Epithelial cell of prostate (primary cell): ENCODE results near the gene GPR61.

Experiments used
- DNase-seq: peaks from one replicate; pipeline ENCODE4 v3.0.0-alpha.2; 2011; ENCODE audit warnings: low read depth, low spot score
- H3K27ac ChIP-seq: fragments of 450-650 bp; 2 replicates; pipeline ENCODE4 v1.5.1; 2017; ENCODE audit warnings: mild to moderate bottlenecking

The GPR61 gene, protein sequence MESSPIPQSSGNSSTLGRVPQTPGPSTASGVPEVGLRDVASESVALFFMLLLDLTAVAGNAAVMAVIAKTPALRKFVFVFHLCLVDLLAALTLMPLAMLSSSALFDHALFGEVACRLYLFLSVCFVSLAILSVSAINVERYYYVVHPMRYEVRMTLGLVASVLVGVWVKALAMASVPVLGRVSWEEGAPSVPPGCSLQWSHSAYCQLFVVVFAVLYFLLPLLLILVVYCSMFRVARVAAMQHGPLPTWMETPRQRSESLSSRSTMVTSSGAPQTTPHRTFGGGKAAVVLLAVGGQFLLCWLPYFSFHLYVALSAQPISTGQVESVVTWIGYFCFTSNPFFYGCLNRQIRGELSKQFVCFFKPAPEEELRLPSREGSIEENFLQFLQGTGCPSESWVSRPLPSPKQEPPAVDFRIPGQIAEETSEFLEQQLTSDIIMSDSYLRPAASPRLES

DNA sequence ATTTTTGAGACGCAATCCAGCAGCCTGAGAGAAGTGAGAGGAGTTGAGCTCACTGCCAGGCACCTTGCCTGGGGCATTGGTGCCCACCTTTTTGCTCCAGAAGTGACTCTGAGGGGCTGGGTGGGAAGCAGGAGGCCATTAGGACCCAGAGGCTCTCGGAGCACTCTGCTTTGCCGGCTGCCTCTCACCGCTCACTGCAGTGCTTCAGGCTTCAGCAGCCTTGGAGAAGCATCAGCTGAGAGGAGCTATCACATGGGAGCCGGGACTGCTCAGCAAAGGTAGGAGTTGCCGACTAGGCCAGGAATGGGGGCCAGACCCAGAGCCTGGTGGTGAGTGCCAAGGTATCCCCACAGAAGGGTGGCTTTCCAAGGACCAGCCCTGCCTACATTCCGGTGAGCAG is at the start of gene GPR61:
TSS of gene GPR61 (plus strand) at position 197 of the 400 bp plus-strand sequence. CDS start 3,151 bp downstream, outside the sequence.
- no peak within 1 kb of the TSS for H3K27ac ChIP-seq
- no peak for DNase-seq

DNA sequence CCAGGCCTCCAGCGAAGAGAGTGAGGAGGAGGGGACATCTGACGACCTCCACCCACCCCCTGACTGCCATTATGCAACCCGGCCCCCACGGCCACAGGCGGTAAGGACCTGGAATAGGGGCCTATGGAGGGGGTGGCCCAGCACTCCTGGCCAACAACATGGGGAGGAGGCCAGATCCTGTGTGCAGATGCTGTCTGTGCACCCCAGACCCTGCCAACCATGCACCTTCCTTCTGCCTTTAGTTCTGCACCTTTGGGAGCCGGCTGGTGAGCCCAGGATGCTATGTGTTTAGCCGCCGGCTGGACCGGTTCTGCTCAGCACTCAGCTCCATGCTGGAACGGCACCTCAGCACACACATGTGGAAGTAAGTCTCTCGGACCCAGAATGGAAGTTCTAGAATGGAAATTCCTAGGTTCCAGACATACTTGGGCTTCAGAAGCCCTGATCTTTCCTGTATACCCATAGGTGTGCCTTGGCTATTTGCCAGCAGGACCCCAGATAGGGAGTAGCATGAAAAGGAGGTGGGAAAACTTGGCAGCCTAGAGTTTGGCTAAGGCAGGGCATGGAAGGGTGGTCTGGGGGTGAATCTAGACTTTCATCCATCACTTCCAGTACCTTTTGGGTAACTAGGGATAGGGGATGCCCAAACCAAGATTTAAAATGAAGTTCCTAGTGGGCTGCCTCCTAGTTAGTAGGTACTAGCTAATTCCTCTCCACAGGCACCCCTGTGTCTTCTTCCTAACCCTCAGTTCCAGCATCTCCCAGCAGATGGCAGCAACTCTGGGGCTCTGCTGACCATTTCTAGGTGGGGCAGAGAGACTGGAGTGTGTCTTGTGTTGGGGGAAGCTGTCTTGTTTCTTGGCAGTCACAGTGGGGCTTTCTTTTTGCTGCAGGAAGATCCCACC is 49.4 kb upstream of the GPR61 start:
- no peak overlapping the region for H3K27ac ChIP-seq
- DNase-seq = no peak

DNA sequence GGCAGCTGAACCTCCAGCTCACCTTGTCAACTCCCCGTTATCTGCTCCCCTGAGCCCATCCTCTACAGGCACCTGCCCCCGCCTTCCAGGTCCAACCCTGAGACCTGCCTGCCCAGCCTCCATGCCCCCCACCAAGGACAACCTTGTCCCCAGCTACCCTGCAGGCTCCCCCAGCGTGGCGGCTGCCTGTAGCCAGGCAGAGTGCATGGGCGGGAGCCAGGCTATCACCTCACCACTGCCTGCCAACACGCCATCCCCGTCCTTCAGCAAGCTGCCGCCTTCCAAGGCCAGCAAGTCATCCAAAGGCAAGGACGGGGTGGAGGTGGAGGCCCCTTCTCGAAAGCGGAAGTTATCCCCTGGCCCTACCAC is 48.8 kb upstream of the GPR61 start:
- no peak for DNase-seq
- H3K27ac ChIP-seq = no peak overlapping the region

DNA sequence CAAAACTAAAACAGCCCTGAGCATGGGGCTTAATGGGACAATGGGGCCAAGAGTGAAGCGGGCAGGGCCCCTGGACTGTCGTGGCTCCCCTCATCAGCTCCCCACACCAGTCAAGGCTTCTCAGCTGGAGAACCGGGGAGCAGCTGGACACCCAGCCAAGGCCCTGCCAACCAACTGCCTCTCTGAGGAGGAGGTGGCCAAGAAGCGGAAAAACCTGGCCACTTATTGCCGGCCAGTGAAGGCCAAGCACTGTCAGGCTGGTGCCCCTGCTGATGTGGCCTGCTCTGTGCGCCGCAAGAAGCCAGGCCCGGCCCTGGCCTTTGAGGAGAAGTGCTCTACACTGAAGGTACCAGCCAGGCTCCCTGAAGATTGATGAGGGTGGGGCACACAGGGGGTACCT is 48.3 kb upstream of the GPR61 start:
- H3K27ac ChIP-seq = no peak overlapping the region
- DNase-seq = no peak

DNA sequence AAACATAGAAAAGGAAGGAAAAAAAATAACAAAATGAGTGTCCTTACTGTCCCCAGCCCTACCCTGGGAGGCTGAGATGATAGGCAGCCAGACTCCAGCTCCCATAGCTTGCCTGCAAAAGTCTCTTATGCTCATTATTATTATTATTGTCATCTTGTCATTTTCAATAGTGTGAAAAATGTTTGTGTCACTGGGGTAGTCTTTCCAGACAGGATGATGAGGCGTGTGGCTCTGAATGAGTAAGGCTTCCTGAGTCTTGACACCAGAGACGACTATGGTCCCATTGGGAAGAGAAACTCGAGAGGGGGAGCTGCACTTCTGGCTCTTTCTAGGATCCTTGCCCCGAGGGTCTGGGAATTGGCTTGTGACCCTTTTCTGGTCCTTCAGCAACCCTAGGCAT is 46.9 kb upstream of the GPR61 start:
- DNase-seq = no peak

DNA sequence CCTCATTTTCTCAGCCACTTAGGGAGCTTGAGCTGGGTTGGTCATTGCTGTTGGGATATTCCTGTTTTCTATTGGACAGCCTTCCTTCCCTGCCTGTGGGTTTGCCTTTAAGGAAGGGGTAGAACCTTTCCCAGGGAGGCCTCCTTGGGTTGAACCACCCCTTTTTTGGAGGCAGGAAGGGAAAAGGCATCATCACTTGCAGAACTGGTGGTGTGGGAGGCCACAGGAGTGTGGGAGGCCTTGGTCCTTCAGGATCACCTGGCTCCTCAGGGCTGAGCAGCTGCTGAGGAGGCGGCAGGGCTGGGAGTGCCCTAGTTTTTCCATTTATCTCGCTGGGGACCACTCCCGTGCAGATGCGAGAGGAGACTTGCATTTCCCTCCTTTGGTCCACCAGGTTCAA is 46.4 kb upstream of the GPR61 start:
- no peak for DNase-seq
- H3K27ac ChIP-seq = no peak overlapping the region

More for the DNA sequence above, 46.9 kb upstream of the GPR61 start:
- H3K27ac ChIP-seq = no peak overlapping the region

DNA sequence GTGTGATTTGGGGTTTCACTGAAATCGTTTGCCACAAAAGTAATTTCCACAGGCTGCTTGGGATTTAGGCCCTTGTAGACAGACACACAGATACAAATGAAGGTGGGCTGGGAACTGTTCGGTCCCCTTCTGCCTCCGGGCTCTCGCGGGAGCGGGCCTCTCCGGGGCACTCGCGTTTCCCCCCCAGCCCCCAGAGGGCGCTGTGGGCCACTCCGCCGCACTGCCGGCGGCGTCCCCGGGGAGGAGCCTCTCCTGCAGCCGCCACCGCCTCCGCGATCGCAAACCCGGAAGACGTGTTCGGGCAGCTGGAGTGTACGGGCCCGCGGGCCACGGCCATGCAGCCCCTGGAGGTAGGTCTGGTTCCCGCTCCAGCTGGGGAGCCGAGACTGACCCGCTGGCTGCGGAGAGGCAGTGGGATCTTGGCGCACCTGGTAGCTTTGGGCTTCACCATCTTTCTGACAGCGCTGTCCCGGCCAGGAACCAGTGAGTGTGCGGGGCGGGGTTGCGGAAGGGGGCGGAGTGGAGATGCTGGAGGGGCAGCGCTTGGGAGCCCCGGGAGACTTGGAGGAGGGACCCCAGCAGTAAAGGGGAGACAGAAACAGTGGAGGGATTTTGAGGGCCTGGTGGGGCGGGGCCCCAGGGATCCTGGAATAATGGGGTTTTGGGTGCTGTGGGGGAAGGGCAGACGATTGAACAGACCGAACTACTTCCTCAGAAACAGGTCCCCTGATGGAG is 45.7 kb upstream of the GPR61 start, which contains the start of gene CYB561D1:
TSS of gene CYB561D1 (plus strand) at position 290 of the 735 bp plus-strand sequence. CDS start at position 336, 46 bp downstream.
- peak within 1 kb of the TSS; percentile 50 for H3K27ac ChIP-seq
- DNase-seq = no peak

DNA sequence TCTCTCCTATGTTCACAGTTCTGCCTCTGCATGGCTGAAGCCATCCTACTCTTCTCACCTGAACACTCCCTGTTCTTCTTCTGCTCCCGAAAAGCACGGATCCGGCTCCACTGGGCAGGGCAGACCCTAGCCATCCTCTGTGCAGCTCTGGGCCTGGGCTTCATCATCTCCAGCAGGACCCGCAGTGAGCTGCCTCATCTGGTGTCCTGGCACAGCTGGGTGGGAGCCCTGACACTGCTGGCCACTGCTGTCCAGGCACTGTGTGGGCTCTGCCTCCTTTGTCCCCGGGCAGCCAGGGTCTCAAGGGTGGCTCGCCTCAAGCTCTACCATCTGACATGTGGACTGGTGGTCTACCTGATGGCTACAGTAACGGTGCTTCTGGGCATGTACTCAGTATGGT is 43.9 kb upstream of the GPR61 start:
- no peak overlapping the region for H3K27ac ChIP-seq
- DNase-seq = no peak

DNA sequence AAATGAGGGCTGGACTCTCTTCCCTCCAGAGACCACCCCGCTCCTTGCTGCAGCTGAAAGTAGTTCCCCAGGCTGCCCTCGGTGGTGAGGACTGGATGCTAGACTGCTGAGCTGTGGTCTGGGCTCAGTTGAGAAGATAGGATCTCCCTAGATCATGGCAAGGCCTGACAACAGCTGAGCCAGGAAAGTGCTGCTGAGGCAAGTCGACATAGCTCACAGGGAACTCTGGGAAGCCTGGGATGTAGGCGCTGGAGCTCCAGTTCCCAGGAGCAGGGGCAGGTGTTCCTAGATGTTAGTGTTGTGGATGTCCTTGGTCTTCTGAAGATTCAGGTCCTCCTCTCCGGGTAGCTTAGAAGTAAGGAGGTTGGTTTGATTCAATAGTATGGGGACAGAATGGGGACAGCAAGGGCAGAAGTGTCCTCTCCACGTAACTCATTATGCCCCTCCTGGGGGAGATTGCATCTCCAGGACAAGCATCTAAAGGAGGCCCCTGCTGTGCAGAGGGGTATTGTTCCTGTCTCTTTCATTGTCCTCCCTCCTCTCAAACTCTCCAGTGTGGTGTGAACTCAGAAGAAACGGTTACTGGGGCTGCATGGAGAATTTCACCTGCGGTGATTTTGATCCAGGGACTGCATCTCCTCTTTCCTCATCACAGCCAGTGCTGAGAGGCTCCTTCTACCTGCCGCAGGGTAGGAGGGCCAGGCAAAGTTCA is 42.1 kb upstream of the GPR61 start:
- no peak for DNase-seq
- no peak overlapping the region for H3K27ac ChIP-seq

DNA sequence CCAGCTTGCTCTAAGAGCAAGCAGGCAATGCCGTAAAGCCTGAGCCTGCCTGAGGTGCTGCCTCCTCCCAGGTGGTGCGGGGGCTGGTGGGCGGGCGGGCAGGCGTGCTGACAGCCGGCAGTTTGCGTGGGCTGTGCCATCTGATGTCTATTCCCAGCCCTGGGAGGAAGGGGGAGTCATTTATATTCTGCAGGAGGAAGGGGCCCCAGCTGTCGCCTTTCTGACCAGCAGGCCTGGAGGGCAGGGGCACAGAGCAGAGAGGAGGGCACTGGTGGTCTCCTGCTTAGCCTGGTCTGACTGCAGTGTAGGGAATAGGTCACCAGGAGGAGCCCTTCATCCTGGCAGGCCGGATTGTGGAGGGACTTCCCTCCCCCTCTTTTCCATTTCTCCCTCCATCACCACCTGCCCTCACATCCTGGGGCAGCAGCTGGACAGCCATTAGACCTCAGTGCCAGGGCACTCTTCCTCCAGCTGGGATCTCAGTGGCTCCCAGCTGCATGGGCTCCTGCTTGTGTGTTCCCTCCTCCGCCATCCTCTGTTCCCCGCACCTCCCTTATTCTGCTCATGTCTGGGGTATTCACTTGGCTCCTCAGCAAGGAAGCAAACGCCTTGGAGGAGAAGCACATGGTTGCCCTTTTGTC is 41.4 kb upstream of the GPR61 start:
- no peak for DNase-seq
- no peak overlapping the region for H3K27ac ChIP-seq

DNA sequence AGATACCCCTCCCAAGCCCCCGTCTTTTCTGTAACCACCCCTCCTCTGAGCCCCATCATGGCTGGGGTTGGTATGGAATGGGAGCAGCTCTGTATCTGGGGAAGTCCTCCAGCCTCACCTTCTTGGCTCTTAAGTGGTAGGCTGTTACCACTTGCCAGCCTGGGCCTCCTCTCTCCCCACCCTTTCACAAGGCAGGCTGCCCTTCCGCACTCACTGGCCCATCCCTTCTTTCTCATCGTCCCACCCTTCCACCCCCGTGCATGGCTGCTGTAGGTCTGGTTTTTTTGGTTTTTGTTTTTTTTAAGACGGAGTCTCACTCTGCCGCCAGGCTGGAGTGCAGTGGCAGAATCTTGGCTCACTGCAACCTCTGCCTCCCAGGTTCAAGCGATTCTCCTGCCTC is 40.6 kb upstream of the GPR61 start:
- peak overlapping the region; percentile 57 for H3K27ac ChIP-seq
- DNase-seq = no peak

DNA sequence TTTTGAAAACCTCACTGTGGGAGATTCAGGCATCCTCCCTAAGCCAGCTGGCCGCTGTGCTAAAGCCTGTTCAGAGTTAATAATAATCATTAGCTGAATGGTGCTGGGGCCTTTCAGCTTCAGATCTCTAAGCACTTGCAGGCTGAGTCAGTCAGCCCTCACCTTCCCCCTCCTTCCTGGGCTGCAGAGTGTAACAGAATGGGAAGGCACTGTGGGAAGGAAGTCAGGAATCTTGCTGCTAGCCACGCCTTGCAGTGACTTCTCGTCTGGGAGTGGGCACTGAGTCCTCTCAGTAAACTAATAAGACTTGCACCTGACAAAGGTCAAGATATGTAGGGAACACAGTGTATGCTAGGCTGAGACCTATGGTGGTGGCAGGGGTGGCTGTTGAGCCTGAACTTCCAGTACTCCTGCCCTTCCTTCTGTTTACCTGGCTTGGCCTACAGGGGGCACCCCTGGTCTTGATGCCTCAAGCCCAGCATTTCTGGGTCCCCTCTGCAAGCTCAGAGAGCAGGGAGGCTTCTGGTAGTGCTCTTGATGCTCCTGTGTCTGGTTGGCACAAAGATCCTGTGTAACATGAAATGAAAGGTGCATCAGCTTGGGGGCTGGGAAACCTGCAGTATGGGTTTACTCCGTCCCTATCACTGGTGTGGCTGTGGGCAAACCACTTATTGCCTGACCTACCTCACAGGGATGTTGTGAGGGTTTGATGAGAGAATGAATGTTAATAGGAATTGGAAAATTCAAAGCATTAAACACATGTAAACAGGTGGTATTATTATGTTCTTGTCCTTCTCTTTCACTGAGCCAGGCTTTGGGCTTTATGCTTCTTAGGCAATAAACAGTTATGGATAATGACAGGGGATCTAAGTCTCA is 39.8 kb upstream of the GPR61 start:
- no peak for DNase-seq

DNA sequence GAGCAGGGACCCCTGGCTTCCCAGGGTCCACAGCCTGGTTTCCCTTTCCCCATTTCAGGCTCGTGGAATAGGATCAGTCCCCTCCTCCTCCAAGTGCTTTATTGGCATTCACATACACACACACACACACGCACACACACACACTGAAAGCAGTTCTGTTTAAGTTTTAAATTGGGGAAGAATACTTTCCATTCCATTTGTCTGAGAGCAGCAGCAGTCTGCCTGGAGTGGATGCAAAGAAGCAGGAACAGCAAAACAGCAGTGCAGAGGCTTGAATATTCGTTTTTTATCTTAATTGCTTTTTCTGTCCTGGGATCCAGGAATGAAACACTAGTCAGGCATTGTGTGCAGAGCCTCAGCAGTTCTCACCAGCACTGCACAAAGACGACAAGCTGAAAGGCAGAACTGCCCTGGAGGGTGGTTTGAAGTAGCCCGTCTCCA is 38.7 kb upstream of the GPR61 start:
- no peak for DNase-seq
- no peak overlapping the region for H3K27ac ChIP-seq

More for the DNA sequence above, 39.8 kb upstream of the GPR61 start:
- H3K27ac ChIP-seq = peak overlapping the region; percentile 57

DNA sequence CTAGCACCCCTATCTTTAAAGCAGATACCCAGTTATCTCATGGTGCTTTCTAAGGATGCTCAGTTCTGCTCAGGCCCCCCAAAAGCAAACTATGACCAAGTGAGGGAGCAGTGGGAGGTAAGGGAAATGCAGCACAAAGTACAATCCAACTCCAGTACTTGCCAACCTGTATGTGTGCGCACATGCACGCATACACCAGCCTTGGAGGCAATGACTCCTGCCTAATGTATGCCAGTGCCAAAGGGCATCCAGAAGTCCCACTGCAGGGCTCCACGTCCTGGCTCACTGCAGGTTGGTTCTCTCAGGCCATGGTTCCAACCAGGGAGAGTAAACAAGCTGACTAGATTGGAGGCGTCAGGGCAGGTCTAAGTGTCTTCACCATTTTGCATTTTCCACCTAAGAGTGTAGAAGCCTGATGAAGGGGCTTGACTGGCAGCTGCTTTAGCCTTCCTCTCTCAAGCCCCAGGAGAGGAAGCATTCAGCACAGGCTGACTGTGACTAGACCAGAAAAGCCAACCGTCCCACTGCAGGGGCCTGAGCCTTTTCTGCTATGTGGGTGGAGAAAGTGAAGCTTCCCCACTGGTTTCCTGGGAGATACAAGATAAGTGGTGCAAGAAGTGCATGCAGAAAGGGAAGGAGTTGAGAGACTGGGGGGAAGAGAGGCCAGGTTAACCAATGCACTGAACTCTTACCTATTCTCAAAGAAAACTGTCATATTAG is 37.9 kb upstream of the GPR61 start:
- DNase-seq = no peak
- no peak overlapping the region for H3K27ac ChIP-seq

DNA sequence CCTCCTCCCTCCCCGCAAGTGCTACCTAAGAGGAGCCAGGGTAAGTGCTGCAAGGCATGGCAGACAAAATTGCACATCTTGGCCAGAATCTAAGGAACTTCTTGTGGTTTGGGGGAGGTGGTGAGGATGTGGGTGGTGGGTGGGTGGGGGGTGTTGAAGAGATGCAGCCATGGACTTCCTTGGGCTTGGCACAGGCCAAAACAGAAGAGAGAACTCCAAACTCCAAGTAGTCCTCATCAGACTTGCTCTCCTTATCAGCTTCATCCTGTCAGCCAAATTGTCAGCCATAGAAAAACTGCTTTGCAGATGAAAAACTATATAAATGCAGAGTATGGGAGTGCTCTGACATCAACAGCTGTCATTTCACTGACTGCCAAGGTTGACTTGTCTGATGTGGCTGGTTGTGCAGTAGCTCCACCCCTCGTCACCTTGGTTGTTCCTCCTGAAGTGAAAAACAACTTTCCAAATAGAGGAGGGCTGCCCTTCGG is 37.3 kb upstream of the GPR61 start:
- no peak overlapping the region for H3K27ac ChIP-seq
- no peak for DNase-seq

DNA sequence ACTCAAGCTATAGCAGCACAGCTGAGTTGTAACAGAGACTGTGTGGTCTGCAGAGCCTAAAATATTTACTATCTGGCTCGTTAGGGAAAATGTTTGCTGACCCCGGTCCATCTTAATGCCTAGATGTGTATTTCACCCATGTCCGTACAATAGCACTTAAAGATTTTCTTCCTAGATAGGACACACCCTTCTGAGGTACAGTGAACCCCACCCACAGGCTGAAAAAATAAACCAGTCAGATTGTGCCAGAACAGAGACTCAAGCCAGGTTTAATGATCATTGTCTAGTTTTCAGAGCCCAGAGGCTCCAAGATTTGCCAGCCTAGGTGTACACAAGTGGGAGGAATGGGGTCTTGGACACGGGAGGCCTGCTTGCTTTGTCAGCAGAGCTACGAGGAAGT is 35.7 kb upstream of the GPR61 start:
- H3K27ac ChIP-seq = no peak overlapping the region
- DNase-seq = no peak

DNA sequence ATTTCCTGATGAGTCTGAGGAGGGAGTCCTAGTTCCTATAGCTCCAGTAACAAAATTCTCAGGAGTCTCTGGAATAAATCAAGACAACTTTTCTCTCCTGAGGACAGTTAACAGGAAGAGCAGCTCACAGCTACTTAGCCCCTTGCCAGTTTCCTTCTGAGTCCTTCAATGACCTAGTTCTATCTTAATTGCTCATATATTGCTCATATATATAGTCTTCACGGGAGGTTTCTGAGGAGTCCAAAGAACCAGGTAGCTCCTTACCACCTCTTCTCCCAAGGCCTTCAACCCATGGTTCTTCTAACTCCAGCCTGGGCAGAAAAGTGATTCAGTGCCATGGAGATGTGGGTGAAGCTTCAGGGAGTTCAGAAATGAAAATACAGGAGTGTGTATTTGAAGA is 34.7 kb upstream of the GPR61 start:
- no peak overlapping the region for H3K27ac ChIP-seq
- DNase-seq = no peak
